ENCODE measurements around the gene N4BP2L2. TPM values are rescaled to one million over a fixed set of nuclear protein-coding genes. Genes with fewer than 3 reads are reported as not detected.

N4BP2L2 gene
- total RNA-seq, 4 donors from 2014 or later, result 78.7 to 287 (median 127) TPM

DNA sequence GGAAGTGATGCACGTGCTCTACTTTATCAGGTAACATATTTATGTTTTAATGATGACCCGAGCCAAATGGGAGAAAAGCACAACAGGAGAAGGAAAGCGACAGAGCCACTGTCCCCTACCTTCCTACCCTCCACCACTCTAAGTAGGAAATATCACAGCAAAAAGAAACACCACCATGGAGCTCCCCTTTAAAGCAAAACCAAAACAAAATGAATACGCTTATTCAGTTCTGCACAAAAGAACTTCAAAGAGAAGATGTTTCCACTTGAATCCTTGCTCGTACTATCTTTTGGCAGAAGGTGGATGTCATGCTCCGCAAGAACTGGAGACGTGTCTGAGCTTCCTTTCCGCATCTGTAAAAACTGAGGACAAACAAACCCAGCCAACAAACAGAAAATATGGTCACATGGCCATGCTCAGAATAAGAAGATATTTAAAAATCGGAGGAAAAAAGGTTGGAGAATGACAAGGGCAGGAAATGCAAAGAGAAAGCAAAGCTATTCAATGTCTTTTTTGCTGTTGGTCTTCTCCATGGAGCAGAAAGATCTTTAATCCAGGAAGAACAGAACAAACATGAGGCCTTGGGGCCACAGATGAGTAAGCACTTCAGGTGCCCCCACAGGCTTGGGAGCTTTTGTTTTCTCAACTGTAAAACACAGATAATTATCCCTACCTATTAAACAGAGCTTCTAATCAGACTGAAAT, 130.1 kb downstream of the N4BP2L2 start:
- peaks cover 0 to 45% of the 10 kb centered on the region in 2 donors for H3K36me3 ChIP-seq
- H3K27ac ChIP-seq, result no peak overlapping the region
- H3K27me3 ChIP-seq, result no peaks in the 10 kb centered on the region
- H3K4me1 ChIP-seq, result peaks cover 0 to 18% (median 0%) of the 10 kb centered on the region in 3 donors
- no peak overlapping the region for H3K4me3 ChIP-seq
- TF ChIP-seq POLR2A (IDR thresholded peaks at IDR 0.05) (no peak), POLR2AphosphoS5 (IDR thresholded peaks at IDR 0.05) (no peak), EP300 (IDR thresholded peaks at IDR 0.05) (no peak)
- TF ChIP-seq, protein P1, sequence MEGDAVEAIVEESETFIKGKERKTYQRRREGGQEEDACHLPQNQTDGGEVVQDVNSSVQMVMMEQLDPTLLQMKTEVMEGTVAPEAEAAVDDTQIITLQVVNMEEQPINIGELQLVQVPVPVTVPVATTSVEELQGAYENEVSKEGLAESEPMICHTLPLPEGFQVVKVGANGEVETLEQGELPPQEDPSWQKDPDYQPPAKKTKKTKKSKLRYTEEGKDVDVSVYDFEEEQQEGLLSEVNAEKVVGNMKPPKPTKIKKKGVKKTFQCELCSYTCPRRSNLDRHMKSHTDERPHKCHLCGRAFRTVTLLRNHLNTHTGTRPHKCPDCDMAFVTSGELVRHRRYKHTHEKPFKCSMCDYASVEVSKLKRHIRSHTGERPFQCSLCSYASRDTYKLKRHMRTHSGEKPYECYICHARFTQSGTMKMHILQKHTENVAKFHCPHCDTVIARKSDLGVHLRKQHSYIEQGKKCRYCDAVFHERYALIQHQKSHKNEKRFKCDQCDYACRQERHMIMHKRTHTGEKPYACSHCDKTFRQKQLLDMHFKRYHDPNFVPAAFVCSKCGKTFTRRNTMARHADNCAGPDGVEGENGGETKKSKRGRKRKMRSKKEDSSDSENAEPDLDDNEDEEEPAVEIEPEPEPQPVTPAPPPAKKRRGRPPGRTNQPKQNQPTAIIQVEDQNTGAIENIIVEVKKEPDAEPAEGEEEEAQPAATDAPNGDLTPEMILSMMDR (IDR thresholded peaks at IDR 0.05), result no peak
- 95 to 97% methylated on average over 5 to 9 of the region's 9 CpGs for WGBS, 2 donors (ENCODE audit: low coverage in 1 of 2)
- ATAC-seq, result no peak
- H3K9me3 ChIP-seq, result no peaks in the 10 kb centered on the region

GRCh38 chr13:32407854-32408253, 130.7 kb downstream of the N4BP2L2 start:
- Histone ChIP-seq H3K4me3 (no peak overlapping the region), H3K27me3 (no peaks in the 10 kb centered on the region), H3K27ac (no peak overlapping the region), H3K4me1 (peaks cover 0 to 18% (median 0%) of the 10 kb centered on the region in 3 donors), H3K36me3 (peaks cover 0 to 50% of the 10 kb centered on the region in 2 donors), H3K9me3 (no peaks in the 10 kb centered on the region)
- TF ChIP-seq, protein P1 (IDR thresholded peaks at IDR 0.05), result no peak
- TF ChIP-seq EP300 (IDR thresholded peaks at IDR 0.05), result no peak
- TF ChIP-seq POLR2AphosphoS5 (IDR thresholded peaks at IDR 0.05), result no peak
- no peak for TF ChIP-seq POLR2A (IDR thresholded peaks at IDR 0.05)
- 90 to 100% methylated on average over 1 to 2 of the region's 6 CpGs for WGBS, 2 donors (ENCODE audit: low coverage in 1 of 2)
- ATAC-seq, result no peak

GRCh38 chr13:32403108-32403507, 135.5 kb downstream of the N4BP2L2 start:
- 77 to 78% methylated on average over 3 to 4 of the region's 4 CpGs for WGBS, 2 donors (ENCODE audit: low coverage in 1 of 2)
- no peak for TF ChIP-seq EP300 (IDR thresholded peaks at IDR 0.05)
- no peak for TF ChIP-seq POLR2AphosphoS5 (IDR thresholded peaks at IDR 0.05)
- TF ChIP-seq POLR2A (IDR thresholded peaks at IDR 0.05), result no peak
- TF ChIP-seq, protein P1 (IDR thresholded peaks at IDR 0.05), result no peak
- Histone ChIP-seq H3K9me3 (no peaks in the 10 kb centered on the region), H3K4me1 (no peaks in the 10 kb centered on the region), H3K4me3 (no peak overlapping the region), H3K36me3 (peaks cover 0 to 68% of the 10 kb centered on the region in 2 donors), H3K27ac (no peak overlapping the region), H3K27me3 (no peaks in the 10 kb centered on the region)
- no peak for ATAC-seq

- Histone ChIP-seq H3K27ac (no peak overlapping the region), H3K4me1 (no peaks in the 10 kb centered on the region), H3K9me3 (no peaks in the 10 kb centered on the region), H3K36me3 (no peaks in the 10 kb centered on the region), H3K4me3 (no peak overlapping the region), H3K27me3 (no peaks in the 10 kb centered on the region)
- ATAC-seq, result no peak
- WGBS, 2 donors (ENCODE audit: low coverage in 1 of 2), result 63% methylated on average over 3 to 4 of the region's 4 CpGs
- no peak for TF ChIP-seq POLR2AphosphoS5 (IDR thresholded peaks at IDR 0.05)
- no peak for TF ChIP-seq EP300 (IDR thresholded peaks at IDR 0.05)
- TF ChIP-seq POLR2A (IDR thresholded peaks at IDR 0.05), result no peak
- TF ChIP-seq, protein P1 (IDR thresholded peaks at IDR 0.05), result no peak
Observed at GRCh38 chr13:32391101-32391619, 147.4 kb downstream of the N4BP2L2 start.

GRCh38 chr13:32390484-32390883, 148.1 kb downstream of the N4BP2L2 start:
- Histone ChIP-seq H3K36me3 (no peaks in the 10 kb centered on the region), H3K27me3 (no peaks in the 10 kb centered on the region)
- TF ChIP-seq POLR2AphosphoS5 (IDR thresholded peaks at IDR 0.05), result no peak
- TF ChIP-seq, protein P1 (IDR thresholded peaks at IDR 0.05), result no peak
- no peak for TF ChIP-seq EP300 (IDR thresholded peaks at IDR 0.05)
- no peak for TF ChIP-seq POLR2A (IDR thresholded peaks at IDR 0.05)

More at GRCh38 chr13:32390484-32390883, 148.1 kb downstream of the N4BP2L2 start:
- WGBS, 2 donors (ENCODE audit: low coverage in 1 of 2), result 55 to 80% methylated on average over 1 of the region's 1 CpG
- ATAC-seq, result no peak
- Histone ChIP-seq H3K9me3 (no peaks in the 10 kb centered on the region), H3K27ac (no peak overlapping the region), H3K4me3 (no peak overlapping the region), H3K4me1 (no peaks in the 10 kb centered on the region)

Measured in gastroesophageal sphincter (tissue), 4 donors.